SK-N-SH treated with all-trans-retinoic acid at 6 μM for 48 hours (cell line): ENCODE data around the gene ZNF239.

Experiments
- ARNTL ChIP-seq: fragments of 450-650 bp; formaldehyde crosslinking; IDR thresholded peaks from 2 replicates; pipeline ENCODE4 v1.5.0; 2020; ENCODE audit warnings: low read depth, mild to moderate bottlenecking, moderate library complexity, borderline replicate concordance
- BACH2 ChIP-seq: fragments of 250-450 bp; sonication (Bioruptor Pico); IDR thresholded peaks from 2 replicates; pipeline ENCODE4 v1.9.0; 2021; ENCODE audit warnings: mild to moderate bottlenecking, borderline replicate concordance
- OSR1 ChIP-seq: fragments of 250-450 bp; sonication (Bioruptor Pico); IDR thresholded peaks from 2 replicates; pipeline ENCODE4 v1.8.0; 2022; ENCODE audit warnings: moderate library complexity, mild to moderate bottlenecking, inconsistent platforms
- PPARA ChIP-seq: fragments of 250-450 bp; sonication (Bioruptor Pico); IDR thresholded peaks from 2 replicates; pipeline ENCODE4 v1.5.0; 2020; ENCODE audit warnings: mild to moderate bottlenecking, borderline replicate concordance
- SNAI2 ChIP-seq: fragments of 250-450 bp; sonication (Bioruptor Pico); IDR thresholded peaks from 2 replicates; pipeline ENCODE4 v1.5.0; 2020; ENCODE audit warnings: mild to moderate bottlenecking, moderate library complexity
- ZC3H10 ChIP-seq: fragments of 250-450 bp; sonication (Bioruptor Pico); IDR thresholded peaks from 2 replicates; pipeline ENCODE4 v1.5.1; 2021; ENCODE audit warnings: mild to moderate bottlenecking, moderate library complexity
- ZFP3 ChIP-seq: fragments of 250-450 bp; sonication (Bioruptor Pico); IDR thresholded peaks from 2 replicates; pipeline ENCODE4 v1.5.0; 2020; ENCODE audit warnings: mild to moderate bottlenecking, moderate library complexity
- ZFP30 ChIP-seq: fragments of 450-650 bp; formaldehyde crosslinking; IDR thresholded peaks from 2 replicates; pipeline ENCODE4 v1.5.0; 2022; ENCODE audit warnings: mild to moderate bottlenecking, moderate library complexity
- ZNF8 ChIP-seq: fragments of 450-650 bp; formaldehyde crosslinking; IDR thresholded peaks from 2 replicates; pipeline ENCODE4 v1.5.0; 2020; ENCODE audit warnings: mild to moderate bottlenecking, moderate library complexity
- TF ChIP-seq, protein P1 (sequence below): fragments of 250-450 bp; sonication (Bioruptor Pico); IDR thresholded peaks from 2 replicates; pipeline ENCODE4 v1.5.1; 2020; ENCODE audit warnings: low read depth, mild to moderate bottlenecking, moderate library complexity
- TF ChIP-seq, protein P2 (sequence below): fragments of 250-450 bp; sonication (Bioruptor Pico); IDR thresholded peaks from 2 replicates; pipeline ENCODE4 v1.5.1; 2021; ENCODE audit warnings: mild to moderate bottlenecking, moderate library complexity
- TF ChIP-seq, protein P3 (sequence below): fragments of 250-450 bp; sonication (Bioruptor Pico); IDR thresholded peaks from 2 replicates; pipeline ENCODE4 v1.8.0; 2020; ENCODE audit warnings: mild to moderate bottlenecking, moderate library complexity, borderline replicate concordance

DNA sequence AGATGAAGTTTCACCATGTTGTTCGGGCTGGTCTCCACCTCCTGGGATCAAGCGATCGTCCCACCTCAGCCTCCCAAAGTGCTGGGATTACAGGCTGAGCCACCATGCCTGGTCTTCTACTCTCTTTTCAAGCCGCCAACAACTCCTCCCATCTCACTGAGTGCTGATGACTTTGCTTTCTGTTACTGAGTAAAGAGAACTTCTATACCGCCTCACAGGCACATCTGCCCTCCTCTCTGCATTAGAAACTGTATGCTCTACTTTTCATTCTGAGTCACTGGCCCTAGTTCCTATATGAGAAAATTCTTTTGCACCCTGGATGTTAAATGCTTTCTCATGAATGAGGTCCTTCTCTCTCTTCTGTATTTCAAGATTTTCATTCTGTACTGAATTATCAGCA is 2.2 kb upstream of the ZNF239 start:
- TF ChIP-seq, protein P1, sequence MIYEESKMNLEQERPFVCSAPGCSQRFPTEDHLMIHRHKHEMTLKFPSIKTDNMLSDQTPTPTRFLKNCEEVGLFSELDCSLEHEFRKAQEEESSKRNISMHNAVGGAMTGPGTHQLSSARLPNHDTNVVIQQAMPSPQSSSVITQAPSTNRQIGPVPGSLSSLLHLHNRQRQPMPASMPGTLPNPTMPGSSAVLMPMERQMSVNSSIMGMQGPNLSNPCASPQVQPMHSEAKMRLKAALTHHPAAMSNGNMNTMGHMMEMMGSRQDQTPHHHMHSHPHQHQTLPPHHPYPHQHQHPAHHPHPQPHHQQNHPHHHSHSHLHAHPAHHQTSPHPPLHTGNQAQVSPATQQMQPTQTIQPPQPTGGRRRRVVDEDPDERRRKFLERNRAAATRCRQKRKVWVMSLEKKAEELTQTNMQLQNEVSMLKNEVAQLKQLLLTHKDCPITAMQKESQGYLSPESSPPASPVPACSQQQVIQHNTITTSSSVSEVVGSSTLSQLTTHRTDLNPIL = no peak
- TF ChIP-seq ARNTL (CRISPR knock-in tag) (no peak), BACH2 (CRISPR knock-in tag) (no peak), ZNF8 (no peak), PPARA (CRISPR knock-in tag) (no peak), SNAI2 (CRISPR knock-in tag) (no peak), ZC3H10 (no peak), ZFP3 (CRISPR knock-in tag) (no peak), ZFP30 (CRISPR knock-in tag) (no peak), OSR1 (CRISPR knock-in tag) (no peak)
- TF ChIP-seq, protein P2, sequence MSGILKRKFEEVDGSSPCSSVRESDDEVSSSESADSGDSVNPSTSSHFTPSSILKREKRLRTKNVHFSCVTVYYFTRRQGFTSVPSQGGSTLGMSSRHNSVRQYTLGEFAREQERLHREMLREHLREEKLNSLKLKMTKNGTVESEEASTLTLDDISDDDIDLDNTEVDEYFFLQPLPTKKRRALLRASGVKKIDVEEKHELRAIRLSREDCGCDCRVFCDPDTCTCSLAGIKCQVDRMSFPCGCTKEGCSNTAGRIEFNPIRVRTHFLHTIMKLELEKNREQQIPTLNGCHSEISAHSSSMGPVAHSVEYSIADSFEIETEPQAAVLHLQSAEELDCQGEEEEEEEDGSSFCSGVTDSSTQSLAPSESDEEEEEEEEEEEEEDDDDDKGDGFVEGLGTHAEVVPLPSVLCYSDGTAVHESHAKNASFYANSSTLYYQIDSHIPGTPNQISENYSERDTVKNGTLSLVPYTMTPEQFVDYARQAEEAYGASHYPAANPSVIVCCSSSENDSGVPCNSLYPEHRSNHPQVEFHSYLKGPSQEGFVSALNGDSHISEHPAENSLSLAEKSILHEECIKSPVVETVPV (CRISPR knock-in tag) = no peak
- TF ChIP-seq, protein P3, sequence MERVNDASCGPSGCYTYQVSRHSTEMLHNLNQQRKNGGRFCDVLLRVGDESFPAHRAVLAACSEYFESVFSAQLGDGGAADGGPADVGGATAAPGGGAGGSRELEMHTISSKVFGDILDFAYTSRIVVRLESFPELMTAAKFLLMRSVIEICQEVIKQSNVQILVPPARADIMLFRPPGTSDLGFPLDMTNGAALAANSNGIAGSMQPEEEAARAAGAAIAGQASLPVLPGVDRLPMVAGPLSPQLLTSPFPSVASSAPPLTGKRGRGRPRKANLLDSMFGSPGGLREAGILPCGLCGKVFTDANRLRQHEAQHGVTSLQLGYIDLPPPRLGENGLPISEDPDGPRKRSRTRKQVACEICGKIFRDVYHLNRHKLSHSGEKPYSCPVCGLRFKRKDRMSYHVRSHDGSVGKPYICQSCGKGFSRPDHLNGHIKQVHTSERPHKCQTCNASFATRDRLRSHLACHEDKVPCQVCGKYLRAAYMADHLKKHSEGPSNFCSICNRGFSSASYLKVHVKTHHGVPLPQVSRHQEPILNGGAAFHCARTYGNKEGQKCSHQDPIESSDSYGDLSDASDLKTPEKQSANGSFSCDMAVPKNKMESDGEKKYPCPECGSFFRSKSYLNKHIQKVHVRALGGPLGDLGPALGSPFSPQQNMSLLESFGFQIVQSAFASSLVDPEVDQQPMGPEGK (CRISPR knock-in tag) = no peak
